ENCODE results near the gene AZIN2. TPM values are rescaled to one million over a fixed set of nuclear protein-coding genes. Genes with fewer than 3 reads are reported as not detected.

AZIN2 gene
- total and polyA plus RNA-seq, 2 of the 8 experiments (the other 6 are each of a cell fraction or from before 2014, with no cell fraction given), result 0.22 to 0.91 TPM

DNA sequence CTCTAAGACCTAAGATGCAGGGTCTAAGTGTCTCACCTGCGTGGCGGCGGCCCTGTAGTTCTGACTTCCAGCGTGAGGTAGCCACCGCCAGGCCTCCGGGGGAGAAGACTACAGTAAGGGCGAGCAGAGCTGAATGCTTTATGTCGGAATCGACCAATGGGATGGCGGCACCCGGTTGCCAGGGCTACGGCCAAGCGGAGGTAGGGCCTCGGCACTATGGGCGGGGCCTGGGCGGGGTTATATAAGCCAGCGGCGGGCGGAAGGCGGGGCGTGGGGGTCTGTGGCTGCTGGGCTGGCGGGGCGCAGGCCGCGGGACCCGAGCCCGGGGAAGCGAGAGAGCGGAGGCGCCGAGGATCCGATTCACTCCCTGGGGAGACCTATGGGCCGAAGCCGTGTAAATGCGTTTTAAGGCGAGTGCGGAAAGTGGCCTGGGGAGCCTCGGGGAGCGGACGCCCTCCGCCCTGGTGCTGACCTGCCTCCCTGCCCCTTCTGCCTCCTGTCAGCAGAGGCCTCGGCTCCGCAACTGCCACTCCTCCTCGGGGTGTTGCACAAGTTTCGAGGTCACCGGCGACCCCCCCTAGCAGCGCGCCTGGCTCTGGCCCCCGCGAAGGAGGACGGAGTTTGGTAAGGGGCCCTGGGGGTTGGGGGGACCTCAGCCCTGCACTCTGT lies at the start of gene AZIN2 (continued):
- TF ChIP-seq MAFK (IDR thresholded peaks at IDR 0.05; ENCODE audit: low read depth, low read length) (no peak), KDM4A (IDR thresholded peaks at IDR 0.05; ENCODE audit: low read depth, low read length, severe bottlenecking) (peak; percentile 75), TAF1 (IDR thresholded peaks at IDR 0.05; ENCODE audit: low read depth, low read length) (peak; percentile 81), SP2 (IDR thresholded peaks at IDR 0.05; ENCODE audit: low read length) (no peak)
- TF ChIP-seq, protein P1, sequence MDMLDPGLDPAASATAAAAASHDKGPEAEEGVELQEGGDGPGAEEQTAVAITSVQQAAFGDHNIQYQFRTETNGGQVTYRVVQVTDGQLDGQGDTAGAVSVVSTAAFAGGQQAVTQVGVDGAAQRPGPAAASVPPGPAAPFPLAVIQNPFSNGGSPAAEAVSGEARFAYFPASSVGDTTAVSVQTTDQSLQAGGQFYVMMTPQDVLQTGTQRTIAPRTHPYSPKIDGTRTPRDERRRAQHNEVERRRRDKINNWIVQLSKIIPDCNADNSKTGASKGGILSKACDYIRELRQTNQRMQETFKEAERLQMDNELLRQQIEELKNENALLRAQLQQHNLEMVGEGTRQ (IDR thresholded peaks at IDR 0.05; ENCODE audit: low read length), result no peak
- TF ChIP-seq, protein P2, sequence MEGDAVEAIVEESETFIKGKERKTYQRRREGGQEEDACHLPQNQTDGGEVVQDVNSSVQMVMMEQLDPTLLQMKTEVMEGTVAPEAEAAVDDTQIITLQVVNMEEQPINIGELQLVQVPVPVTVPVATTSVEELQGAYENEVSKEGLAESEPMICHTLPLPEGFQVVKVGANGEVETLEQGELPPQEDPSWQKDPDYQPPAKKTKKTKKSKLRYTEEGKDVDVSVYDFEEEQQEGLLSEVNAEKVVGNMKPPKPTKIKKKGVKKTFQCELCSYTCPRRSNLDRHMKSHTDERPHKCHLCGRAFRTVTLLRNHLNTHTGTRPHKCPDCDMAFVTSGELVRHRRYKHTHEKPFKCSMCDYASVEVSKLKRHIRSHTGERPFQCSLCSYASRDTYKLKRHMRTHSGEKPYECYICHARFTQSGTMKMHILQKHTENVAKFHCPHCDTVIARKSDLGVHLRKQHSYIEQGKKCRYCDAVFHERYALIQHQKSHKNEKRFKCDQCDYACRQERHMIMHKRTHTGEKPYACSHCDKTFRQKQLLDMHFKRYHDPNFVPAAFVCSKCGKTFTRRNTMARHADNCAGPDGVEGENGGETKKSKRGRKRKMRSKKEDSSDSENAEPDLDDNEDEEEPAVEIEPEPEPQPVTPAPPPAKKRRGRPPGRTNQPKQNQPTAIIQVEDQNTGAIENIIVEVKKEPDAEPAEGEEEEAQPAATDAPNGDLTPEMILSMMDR (IDR thresholded peaks at IDR 0.05; ENCODE audit: control extremely low read depth in 1 of 3, insufficient read depth in 1 of 3, low read depth in 1 of 3, low read length in 3 of 3), result no peak
- TF ChIP-seq, protein P3, sequence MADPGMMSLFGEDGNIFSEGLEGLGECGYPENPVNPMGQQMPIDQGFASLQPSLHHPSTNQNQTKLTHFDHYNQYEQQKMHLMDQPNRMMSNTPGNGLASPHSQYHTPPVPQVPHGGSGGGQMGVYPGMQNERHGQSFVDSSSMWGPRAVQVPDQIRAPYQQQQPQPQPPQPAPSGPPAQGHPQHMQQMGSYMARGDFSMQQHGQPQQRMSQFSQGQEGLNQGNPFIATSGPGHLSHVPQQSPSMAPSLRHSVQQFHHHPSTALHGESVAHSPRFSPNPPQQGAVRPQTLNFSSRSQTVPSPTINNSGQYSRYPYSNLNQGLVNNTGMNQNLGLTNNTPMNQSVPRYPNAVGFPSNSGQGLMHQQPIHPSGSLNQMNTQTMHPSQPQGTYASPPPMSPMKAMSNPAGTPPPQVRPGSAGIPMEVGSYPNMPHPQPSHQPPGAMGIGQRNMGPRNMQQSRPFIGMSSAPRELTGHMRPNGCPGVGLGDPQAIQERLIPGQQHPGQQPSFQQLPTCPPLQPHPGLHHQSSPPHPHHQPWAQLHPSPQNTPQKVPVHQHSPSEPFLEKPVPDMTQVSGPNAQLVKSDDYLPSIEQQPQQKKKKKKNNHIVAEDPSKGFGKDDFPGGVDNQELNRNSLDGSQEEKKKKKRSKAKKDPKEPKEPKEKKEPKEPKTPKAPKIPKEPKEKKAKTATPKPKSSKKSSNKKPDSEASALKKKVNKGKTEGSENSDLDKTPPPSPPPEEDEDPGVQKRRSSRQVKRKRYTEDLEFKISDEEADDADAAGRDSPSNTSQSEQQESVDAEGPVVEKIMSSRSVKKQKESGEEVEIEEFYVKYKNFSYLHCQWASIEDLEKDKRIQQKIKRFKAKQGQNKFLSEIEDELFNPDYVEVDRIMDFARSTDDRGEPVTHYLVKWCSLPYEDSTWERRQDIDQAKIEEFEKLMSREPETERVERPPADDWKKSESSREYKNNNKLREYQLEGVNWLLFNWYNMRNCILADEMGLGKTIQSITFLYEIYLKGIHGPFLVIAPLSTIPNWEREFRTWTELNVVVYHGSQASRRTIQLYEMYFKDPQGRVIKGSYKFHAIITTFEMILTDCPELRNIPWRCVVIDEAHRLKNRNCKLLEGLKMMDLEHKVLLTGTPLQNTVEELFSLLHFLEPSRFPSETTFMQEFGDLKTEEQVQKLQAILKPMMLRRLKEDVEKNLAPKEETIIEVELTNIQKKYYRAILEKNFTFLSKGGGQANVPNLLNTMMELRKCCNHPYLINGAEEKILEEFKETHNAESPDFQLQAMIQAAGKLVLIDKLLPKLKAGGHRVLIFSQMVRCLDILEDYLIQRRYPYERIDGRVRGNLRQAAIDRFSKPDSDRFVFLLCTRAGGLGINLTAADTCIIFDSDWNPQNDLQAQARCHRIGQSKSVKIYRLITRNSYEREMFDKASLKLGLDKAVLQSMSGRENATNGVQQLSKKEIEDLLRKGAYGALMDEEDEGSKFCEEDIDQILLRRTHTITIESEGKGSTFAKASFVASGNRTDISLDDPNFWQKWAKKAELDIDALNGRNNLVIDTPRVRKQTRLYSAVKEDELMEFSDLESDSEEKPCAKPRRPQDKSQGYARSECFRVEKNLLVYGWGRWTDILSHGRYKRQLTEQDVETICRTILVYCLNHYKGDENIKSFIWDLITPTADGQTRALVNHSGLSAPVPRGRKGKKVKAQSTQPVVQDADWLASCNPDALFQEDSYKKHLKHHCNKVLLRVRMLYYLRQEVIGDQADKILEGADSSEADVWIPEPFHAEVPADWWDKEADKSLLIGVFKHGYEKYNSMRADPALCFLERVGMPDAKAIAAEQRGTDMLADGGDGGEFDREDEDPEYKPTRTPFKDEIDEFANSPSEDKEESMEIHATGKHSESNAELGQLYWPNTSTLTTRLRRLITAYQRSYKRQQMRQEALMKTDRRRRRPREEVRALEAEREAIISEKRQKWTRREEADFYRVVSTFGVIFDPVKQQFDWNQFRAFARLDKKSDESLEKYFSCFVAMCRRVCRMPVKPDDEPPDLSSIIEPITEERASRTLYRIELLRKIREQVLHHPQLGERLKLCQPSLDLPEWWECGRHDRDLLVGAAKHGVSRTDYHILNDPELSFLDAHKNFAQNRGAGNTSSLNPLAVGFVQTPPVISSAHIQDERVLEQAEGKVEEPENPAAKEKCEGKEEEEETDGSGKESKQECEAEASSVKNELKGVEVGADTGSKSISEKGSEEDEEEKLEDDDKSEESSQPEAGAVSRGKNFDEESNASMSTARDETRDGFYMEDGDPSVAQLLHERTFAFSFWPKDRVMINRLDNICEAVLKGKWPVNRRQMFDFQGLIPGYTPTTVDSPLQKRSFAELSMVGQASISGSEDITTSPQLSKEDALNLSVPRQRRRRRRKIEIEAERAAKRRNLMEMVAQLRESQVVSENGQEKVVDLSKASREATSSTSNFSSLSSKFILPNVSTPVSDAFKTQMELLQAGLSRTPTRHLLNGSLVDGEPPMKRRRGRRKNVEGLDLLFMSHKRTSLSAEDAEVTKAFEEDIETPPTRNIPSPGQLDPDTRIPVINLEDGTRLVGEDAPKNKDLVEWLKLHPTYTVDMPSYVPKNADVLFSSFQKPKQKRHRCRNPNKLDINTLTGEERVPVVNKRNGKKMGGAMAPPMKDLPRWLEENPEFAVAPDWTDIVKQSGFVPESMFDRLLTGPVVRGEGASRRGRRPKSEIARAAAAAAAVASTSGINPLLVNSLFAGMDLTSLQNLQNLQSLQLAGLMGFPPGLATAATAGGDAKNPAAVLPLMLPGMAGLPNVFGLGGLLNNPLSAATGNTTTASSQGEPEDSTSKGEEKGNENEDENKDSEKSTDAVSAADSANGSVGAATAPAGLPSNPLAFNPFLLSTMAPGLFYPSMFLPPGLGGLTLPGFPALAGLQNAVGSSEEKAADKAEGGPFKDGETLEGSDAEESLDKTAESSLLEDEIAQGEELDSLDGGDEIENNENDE (IDR thresholded peaks at IDR 0.05; ENCODE audit: insufficient replicate concordance, low read length), result no peak

All from H1 (cell line).